IgD-negative memory B cell (primary cell): ENCODE measurements around the gene SLC22A4. TPM values are rescaled to one million over a fixed set of nuclear protein-coding genes. Genes with fewer than 3 reads are reported as not detected.
A peak's percentile ranks its signal among the peaks of the same experiment; 100 is the strongest.

Source experiments
- H3K27ac Mint-ChIP-seq, 3 donors: one replicate each; pipeline ENCODE4 v1.8.0; 2020 to 2022; ENCODE audit warnings: mild to moderate bottlenecking in 3 of 3, mixed read lengths in 3 of 3, moderate library complexity in 1 of 3
- H3K27me3 Mint-ChIP-seq: one replicate; pipeline ENCODE4 v1.8.0; 2021; ENCODE audit warnings: mixed read lengths
- H3K36me3 Mint-ChIP-seq: one replicate; pipeline ENCODE4 v1.8.0; 2020; ENCODE audit warnings: mild to moderate bottlenecking, mixed read lengths
- H3K4me1 Mint-ChIP-seq, 3 donors: one replicate each; pipeline ENCODE4 v1.8.0; 2020 to 2022; ENCODE audit warnings: mixed read lengths in 3 of 3, mild to moderate bottlenecking in 1 of 3
- H3K4me3 Mint-ChIP-seq, 4 donors: one replicate each; pipeline ENCODE4 v1.8.0; 2020 to 2022; ENCODE audit warnings: mild to moderate bottlenecking in 4 of 4, mixed read lengths in 4 of 4, moderate library complexity in 3 of 4
- H3K9me3 Mint-ChIP-seq, 3 donors: one replicate each; pipeline ENCODE4 v1.8.0; 2020 to 2021; ENCODE audit warnings: mixed read lengths in 3 of 3, mild to moderate bottlenecking in 1 of 3
- polyA plus RNA-seq: library from polyadenylated mRNA; unstranded; fragments of 300-500 nt; fragmentation: Illumina TruSeq; gene quantifications from one replicate; pipeline ENCODE4 v1.2.3, GENCODE V29; 2021

The SLC22A4 gene
- not detected for polyA plus RNA-seq

- peaks cover 35% of the 10 kb centered on the region for H3K27me3 Mint-ChIP-seq
- no peaks in the 10 kb centered on the region for H3K9me3 Mint-ChIP-seq
- no peaks in the 10 kb centered on the region for H3K36me3 Mint-ChIP-seq
- H3K4me3 Mint-ChIP-seq: peak within 1 kb of the TSS; percentile 83 to 96 (median 91)
- peaks cover 4 to 9% (median 5%) of the 10 kb centered on the region in 3 donors for H3K4me1 Mint-ChIP-seq
- H3K27ac Mint-ChIP-seq: no peak within 1 kb of the TSS
These were observed at the start of gene SLC22A4 for GRCh38 chr5:132293992-132294727. TSS of gene SLC22A4 (plus strand) at chr5:132294394. CDS start at chr5:132294617, 223 bp downstream.

DNA sequence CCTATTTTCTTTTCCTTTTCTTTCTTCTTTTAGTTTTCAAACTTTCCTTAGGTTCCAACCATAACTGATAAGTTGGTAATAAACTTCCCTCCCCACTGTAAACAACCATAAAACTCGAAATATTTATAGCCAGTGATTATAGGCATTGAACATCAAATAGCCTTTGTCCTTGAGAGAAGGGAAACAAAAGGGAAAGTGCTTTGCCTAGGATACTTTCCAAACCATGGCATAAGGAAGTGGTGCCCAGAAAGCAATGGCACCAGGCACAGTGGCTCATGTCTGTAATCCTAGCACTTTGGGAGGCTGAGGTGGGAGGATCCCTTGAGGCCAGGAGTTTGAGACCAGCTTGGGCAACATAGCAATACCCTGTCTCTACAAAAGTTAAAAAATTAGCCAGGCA, 48.6 kb upstream of the SLC22A4 start:
- Mint-ChIP-seq H3K4me3 (no peak overlapping the region), H3K36me3 (no peaks in the 10 kb centered on the region), H3K27ac (no peak overlapping the region), H3K27me3 (peaks cover 15% of the 10 kb centered on the region), H3K9me3 (peaks cover 10 to 46% (median 13%) of the 10 kb centered on the region in 3 donors), H3K4me1 (no peaks in the 10 kb centered on the region)

DNA sequence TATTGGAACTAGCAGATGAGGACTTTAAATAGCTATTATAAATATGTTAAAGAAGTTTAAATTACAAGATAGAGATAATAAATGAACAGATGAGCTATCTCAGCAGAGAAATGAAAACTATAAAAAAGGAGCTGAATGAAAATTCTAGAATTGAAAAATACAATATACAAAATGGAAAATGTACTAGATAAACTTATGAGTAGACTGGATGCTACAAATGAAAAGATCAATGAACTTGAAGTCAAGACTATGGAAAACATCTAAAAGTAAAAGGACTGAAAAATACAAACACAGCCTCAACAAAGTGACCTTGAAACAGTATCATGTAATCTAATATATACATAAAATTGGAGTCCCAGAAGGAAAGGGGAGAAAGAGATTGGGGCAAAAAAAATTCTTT, 47.4 kb upstream of the SLC22A4 start:
- no peak overlapping the region for H3K4me3 Mint-ChIP-seq
- no peaks in the 10 kb centered on the region for H3K36me3 Mint-ChIP-seq
- H3K9me3 Mint-ChIP-seq: peaks cover 6 to 35% (median 13%) of the 10 kb centered on the region in 3 donors
- H3K4me1 Mint-ChIP-seq: no peaks in the 10 kb centered on the region
- no peak overlapping the region for H3K27ac Mint-ChIP-seq
- peaks cover 15% of the 10 kb centered on the region for H3K27me3 Mint-ChIP-seq

DNA sequence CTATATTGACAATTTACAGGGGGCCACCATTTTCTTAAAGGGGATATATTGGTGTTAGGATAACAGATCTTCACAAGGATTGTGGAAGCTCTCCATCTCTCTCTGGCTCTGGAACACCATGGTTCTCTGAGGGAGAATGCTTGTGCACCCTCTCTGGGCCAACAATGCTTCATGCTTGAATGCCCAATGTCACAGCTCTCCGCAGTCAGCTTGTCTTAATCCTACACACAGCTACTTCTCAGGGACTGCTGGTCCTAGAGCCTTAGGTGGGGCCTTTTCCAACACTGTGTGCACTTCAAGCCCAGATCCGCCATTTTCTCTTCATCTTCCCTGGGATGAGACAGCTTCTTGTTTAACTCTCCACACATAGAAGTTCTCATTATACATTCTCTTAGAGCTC, 43.6 kb upstream of the SLC22A4 start:
- H3K27ac Mint-ChIP-seq: no peak overlapping the region
- peaks cover 2% of the 10 kb centered on the region for H3K27me3 Mint-ChIP-seq
- no peaks in the 10 kb centered on the region for H3K36me3 Mint-ChIP-seq
- H3K4me1 Mint-ChIP-seq: no peaks in the 10 kb centered on the region
- peaks cover 0 to 14% (median 4%) of the 10 kb centered on the region in 3 donors for H3K9me3 Mint-ChIP-seq
- H3K4me3 Mint-ChIP-seq: no peak overlapping the region

DNA sequence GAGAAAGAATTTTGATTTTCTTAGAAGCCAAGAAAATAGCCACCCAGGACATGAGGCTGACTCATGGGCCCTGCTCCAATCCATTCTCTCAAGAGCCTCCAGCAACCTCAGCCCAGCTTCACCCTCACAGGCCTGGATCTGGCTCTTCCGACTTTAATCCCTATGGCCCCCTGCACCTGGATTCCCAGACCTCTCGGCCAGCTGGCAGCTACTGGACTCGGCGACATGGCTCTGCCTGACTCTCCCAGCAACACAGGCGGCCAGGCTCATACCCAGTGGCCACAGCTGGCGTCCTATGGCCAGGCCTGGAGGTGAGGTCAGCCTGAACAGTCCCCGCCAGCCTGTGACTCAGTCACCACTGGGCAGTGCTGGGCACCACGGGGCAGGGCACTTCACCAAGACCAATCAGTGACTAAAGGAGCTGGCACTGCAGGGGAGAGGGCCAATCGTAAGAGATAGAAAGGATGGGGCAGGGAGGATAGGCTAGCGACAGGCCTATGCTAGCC, 42.9 kb upstream of the SLC22A4 start:
- Mint-ChIP-seq H3K4me3 (no peak overlapping the region), H3K9me3 (peaks cover 0 to 7% (median 4%) of the 10 kb centered on the region in 3 donors), H3K36me3 (no peaks in the 10 kb centered on the region), H3K4me1 (no peaks in the 10 kb centered on the region), H3K27me3 (peaks cover 8% of the 10 kb centered on the region), H3K27ac (no peak overlapping the region)

GRCh38 chr5:132253008-132253441, 41.2 kb upstream of the SLC22A4 start:
- H3K27me3 Mint-ChIP-seq: peaks cover 17% of the 10 kb centered on the region
- H3K4me3 Mint-ChIP-seq: no peak overlapping the region
- no peaks in the 10 kb centered on the region for H3K4me1 Mint-ChIP-seq
- peaks cover 3% of the 10 kb centered on the region for H3K36me3 Mint-ChIP-seq
- no peaks in the 10 kb centered on the region for H3K9me3 Mint-ChIP-seq
- no peak overlapping the region for H3K27ac Mint-ChIP-seq

DNA sequence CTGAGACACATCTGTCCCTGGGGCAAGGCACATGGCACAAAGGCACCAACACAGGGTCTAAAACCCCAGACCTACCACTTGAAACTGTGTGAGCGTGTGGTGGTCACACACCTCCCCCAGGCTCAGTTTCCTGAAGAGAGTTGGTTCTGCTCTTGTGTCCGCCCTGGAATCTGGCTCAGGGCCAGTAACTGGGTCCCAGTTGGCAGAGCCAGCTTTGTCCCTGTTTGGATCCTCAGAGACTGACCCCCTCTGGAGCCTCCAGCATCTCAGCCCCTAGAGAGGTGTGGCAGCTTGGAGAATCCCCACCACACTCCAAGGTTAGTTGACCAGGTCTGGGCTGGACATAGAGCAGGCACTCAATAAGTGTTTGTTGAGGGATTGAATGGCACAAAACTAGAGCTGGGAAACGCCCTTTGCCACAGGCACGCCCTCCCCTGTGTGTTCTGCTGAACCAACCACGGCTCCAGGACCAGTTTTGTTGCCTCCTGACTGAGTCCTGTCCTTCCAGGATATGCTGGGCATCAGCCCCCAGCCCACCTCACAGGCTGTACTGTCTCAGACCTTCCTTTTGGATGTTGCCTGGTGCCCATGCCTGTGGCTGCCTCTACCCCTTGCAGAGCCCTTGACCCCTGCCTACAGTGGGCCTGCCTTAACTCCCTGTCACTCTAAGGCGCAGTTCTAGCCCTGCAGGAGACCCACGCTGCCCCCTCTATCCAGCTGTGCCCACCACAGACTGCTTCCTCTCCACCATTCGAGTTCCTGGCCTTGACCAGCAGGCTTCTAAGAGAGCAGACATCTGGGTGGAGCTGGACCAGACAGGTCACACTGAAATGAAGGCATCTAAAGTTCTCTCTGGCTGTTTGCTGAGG, 40.5 kb upstream of the SLC22A4 start:
- Mint-ChIP-seq H3K36me3 (peaks cover 3% of the 10 kb centered on the region), H3K4me3 (no peak overlapping the region), H3K27ac (no peak overlapping the region)

DNA sequence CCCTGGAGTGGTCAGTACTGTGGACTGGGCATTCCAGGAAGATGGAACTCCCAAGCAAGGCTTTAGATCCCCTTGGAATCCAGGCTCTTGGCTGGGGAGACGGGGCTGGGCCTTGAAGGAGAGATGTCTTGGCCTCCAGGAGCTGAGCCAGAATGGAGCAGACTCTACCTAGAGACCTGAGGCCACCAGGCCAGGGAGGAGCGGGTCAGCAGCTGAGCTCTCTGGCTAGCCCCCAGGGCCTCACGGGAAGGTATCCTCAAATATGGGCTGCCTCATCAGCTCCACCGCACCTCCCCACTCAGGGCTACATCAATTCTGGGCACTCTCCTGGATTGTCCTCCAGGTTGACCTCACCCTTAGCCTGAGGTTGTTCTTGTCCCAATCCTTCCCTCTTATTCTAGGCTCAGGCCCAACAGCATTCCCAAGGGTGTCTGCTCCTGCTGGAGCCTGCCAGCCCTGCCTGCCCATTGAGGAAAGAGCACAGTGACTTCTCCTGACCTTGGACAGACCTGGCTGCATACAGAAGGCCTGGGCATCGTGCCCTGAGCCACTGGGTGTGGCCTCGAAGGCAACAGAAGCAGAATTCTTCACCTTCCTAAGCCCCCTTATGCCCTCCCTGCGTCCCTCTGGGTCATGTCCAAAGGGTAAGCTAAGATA, 39.7 kb upstream of the SLC22A4 start:
- no peaks in the 10 kb centered on the region for H3K4me1 Mint-ChIP-seq
- H3K27ac Mint-ChIP-seq: no peak overlapping the region
- no peaks in the 10 kb centered on the region for H3K9me3 Mint-ChIP-seq
- peaks cover 3% of the 10 kb centered on the region for H3K36me3 Mint-ChIP-seq
- peaks cover 17% of the 10 kb centered on the region for H3K27me3 Mint-ChIP-seq
- H3K4me3 Mint-ChIP-seq: no peak overlapping the region

More for the DNA sequence above, 40.5 kb upstream of the SLC22A4 start:
- no peaks in the 10 kb centered on the region for H3K4me1 Mint-ChIP-seq
- H3K27me3 Mint-ChIP-seq: peaks cover 17% of the 10 kb centered on the region
- no peaks in the 10 kb centered on the region for H3K9me3 Mint-ChIP-seq

GRCh38 chr5:132256086-132256782, 38.0 kb upstream of the SLC22A4 start:
- Mint-ChIP-seq H3K4me1 (no peaks in the 10 kb centered on the region), H3K9me3 (no peaks in the 10 kb centered on the region), H3K4me3 (peak overlapping the region in 2 of 4 donors; percentile 10 to 67), H3K27ac (no peak overlapping the region), H3K27me3 (peaks cover 17% of the 10 kb centered on the region), H3K36me3 (peaks cover 3% of the 10 kb centered on the region)

DNA sequence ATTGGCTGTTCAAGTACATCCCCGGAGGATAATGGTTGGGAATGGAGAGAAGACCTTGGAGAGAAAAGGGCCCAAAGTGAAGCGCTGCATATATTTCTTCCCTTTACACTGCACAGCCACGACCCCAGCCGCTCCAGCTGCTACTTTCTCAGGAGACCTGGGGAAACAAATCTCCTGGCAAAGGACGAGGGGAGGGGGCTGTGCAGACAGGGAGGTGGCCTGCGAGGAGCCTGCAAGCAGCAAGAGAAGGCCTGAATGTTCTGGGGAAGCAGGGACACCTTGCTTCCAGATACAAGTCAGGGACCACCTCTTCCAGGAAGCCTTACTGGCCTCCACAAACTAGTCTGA, 37.4 kb upstream of the SLC22A4 start:
- Mint-ChIP-seq H3K27ac (no peak overlapping the region), H3K9me3 (no peaks in the 10 kb centered on the region), H3K27me3 (peaks cover 17% of the 10 kb centered on the region), H3K4me1 (no peaks in the 10 kb centered on the region), H3K36me3 (peaks cover 3% of the 10 kb centered on the region), H3K4me3 (peak overlapping the region in 1 of 4 donors; percentile 67)

GRCh38 chr5:132257131-132258101, 36.8 kb upstream of the SLC22A4 start, which contains the start of gene PDLIM4:
TSS of gene PDLIM4 (plus strand) at chr5:132257696. CDS start at chr5:132257735, 39 bp downstream.
- H3K36me3 Mint-ChIP-seq: peaks cover 3% of the 10 kb centered on the region
- no peaks in the 10 kb centered on the region for H3K9me3 Mint-ChIP-seq
- H3K4me1 Mint-ChIP-seq: no peaks in the 10 kb centered on the region
- H3K27ac Mint-ChIP-seq: no peak within 1 kb of the TSS
- H3K4me3 Mint-ChIP-seq: peak within 1 kb of the TSS in 1 of 4 donors; percentile 67
- peaks cover 17% of the 10 kb centered on the region for H3K27me3 Mint-ChIP-seq

DNA sequence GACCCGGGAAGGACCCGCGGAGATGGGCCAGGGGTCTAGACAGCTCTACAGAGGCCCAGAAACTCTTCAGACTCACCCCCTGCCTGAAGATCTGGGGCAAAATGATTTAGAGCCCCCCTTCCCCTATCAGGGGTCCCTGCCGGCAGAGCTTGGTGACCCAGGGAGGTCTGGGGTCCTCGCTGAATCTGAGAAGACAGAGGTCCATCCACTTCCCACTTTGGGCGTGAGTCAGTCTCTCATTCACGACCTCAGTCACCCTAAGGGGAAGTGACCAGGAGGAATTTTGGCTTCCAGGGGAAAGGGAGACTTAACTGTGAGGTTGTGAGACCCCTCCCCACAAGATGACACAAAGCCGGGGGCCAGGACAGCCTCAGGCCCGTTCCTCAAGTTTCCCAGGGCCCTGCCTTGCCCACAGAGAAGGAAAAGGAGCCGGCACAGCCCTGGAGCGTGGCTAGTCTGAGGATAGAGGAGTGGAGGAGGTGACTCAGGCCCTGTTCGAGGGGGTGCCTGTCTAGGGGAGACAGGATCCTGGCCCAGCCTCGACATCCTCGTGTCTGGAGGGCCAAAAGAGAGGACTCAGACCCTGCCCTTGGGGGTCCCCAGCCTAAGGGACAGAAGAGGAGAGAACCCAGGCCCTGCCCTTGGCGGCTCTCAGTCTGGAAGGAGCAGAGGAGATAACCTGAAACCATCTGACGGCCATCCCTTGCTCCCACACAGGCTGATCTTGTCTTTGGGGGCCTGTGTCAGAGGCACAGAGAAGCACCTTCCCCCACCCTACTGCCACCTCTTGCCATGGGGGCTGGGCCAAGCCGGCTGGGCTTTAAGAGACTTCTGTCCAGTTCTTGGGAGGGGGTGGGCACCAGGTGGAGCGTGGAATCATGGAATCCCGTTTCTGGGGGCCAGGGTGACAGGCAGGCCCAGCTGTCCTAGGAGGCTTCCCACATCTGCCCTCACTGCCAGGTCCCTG, 35.8 kb upstream of the SLC22A4 start:
- no peak overlapping the region for H3K27ac Mint-ChIP-seq
- H3K4me3 Mint-ChIP-seq: peak overlapping the region in 1 of 4 donors; percentile 55
- peaks cover 17% of the 10 kb centered on the region for H3K27me3 Mint-ChIP-seq
- no peaks in the 10 kb centered on the region for H3K9me3 Mint-ChIP-seq
- H3K36me3 Mint-ChIP-seq: peaks cover 3% of the 10 kb centered on the region
- no peaks in the 10 kb centered on the region for H3K4me1 Mint-ChIP-seq
